HG02973 (cell line): Measurements from ENCODE around the gene CNTRL.
"Not testable (repeated sequence)": the region's sequence is repeated elsewhere in the genome, so short reads cannot be mapped to it uniquely, and the experiment has no call there.

Experiments
- ATAC-seq: cut with Tn5 transposase; IDR thresholded peaks from one replicate; pipeline ENCODE4 v1.9.1; 2021; ENCODE audit warnings: moderate library complexity; ENCODE audit not compliant: unreplicated experiment

The CNTRL gene

DNA sequence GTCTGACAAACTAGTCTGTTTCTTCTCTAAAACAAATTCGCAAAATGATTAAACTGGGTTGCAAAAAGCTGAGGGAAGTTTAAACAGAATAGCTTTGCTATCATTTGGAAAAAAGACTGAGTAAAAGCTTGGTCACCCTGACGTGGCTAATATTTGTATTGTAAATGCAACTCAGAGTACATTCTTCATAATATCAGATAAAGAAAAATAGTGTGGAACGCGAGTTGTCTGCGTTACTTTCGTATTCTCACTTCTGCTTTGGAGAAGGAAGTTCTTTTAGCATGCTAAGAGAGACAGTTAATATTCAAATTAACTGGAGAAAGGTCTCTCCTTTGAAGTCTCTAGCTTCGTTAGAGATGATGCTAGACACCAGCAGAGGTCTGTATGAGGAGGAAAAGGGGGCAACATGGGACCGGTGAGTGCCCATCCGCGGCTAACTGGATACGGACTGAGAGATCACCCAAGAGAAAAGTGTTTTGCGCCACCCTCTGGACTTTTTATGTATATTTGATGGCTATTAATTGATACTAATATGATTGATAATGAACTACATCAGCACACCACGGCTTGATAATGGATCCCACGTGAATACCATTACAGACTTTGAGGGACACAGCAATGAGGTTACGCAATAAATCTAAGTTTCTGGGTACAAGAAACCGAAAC lies 2.9 kb upstream of the CNTRL start:
- peak; percentile 37 for ATAC-seq

DNA sequence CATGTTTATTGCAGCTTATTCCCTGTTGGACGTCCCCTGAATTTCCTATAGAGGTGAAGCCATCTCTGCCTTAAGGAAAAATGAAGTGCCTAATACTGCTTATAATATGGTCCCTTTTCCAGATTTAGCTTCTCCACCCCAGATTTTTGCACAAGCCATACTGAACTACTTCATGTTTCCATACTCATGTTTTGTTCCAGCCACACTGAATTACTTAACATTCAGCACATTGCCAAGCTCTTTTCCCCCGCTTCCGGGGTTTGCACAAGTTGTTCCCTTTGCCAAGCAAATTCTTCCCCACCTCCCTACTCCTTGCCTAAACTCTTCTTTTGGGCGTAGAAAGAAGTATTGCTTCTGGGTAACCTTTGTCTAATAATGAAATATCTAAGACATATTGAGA lies 1.7 kb upstream of the CNTRL start:
- no peak for ATAC-seq

DNA sequence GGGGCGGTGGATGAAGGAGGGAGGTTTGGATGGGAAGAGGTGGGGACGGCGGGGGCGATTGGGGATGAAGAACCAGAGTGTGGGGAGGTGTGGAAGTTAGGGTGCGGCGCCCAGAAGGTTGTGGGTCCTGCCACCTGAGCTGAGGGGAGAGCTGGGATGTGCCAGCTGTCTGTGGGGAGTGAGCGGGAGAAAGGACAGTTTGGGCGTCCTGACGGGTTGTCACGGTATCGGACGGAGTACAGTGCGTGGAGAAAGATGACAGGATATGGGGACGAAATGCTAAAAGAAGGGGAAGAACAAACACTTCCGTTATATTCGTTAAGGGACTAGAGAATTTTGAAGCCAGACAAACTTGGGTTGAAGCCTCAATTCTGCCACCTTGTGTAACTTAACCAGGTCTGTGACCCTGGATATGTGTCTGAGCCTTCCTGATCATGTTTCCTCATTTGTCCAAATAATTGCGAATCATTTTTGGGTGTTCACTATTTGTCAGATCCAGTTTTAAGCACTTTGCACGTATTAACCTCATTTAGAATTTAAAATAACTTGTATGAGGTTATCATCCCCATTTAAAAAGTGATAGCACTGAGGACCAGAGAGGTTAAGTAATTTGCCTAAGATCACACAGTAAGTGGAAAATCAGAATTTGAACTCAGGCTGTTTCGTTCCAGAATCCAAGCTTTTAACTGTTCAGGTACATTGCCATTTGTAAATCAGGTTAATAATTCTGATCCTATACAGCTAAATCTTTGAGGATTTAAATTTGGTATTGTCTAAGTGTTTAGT lies 689 bp downstream of the CNTRL start:
- peak; percentile 6 for ATAC-seq

- no peak for ATAC-seq
These were observed 7.3 kb downstream of the CNTRL start for GRCh38 chr9:121082075-121082474.

DNA sequence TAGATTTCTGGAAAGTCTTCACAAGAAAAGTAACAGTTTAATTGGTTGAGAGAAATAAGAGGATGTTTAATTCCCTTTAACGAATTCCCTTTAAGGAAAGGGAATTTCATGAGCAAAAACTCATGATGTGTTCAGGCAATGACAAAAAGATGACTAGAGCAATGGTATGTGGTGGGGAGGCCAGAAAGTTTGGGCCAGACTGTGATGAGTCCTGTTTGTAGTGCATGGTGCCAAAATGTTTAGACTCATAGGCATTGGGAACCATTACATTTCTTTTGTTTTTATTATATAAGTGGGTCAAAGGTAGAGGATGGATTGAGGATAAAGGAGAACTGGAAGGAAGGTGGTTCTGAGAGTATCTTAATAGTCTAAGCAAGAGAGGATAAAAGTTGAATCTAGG lies 10.9 kb downstream of the CNTRL start:
- ATAC-seq = no peak

DNA sequence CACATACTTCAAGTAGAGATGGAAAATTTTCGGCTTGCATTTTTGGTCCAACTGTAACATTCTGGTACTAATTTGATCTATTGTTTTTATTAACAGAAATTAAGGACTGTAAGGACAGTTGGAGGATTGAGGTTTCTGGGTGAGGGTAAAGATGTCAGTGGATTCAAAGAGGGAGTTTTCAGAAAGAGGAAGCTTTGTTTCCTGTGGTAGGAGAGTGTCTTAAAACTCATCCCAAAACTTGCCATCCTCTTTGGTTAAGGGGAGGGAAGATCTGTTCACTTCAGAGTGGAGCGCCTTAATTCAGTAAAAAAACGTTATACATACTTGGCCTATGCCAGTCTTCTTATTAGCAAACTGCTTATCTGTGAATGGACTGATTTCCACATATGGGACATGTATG lies 13.8 kb downstream of the CNTRL start:
- ATAC-seq = no peak

GRCh38 chr9:121090743-121091142 lies 16.0 kb downstream of the CNTRL start:
- ATAC-seq = not testable (repeated sequence)

- ATAC-seq = no peak
These were observed 20.3 kb downstream of the CNTRL start for GRCh38 chr9:121095057-121095456.

DNA sequence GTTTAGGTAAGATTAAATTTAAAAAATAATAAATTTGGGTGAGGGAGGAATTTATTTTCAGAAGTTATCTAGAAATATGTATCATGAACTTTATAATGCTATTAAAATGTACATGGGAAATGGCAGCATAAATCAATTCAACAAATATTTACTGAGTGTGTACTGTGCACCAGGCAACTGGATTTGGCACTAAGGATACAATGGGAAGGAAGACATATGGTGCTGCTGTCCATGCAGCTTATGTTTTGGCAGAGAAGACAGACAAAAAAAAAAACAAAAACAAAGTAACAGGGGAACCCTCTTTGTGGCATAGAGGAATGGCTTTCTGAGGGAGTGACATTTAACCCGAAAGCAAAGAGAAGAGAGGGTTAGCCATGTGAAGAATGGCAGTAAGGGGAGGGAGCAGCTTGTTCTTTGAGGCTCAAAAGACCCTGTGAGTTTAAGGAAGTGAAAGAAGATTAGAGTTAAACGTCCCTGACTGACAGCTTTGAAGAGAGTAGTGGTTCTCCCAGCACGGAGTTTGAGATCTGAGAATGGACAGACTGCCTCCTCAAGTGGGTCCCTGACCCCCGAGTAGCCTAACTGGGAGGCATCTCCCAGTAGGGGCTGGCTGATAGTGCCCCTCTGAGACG lies 23.9 kb downstream of the CNTRL start:
- no peak for ATAC-seq

DNA sequence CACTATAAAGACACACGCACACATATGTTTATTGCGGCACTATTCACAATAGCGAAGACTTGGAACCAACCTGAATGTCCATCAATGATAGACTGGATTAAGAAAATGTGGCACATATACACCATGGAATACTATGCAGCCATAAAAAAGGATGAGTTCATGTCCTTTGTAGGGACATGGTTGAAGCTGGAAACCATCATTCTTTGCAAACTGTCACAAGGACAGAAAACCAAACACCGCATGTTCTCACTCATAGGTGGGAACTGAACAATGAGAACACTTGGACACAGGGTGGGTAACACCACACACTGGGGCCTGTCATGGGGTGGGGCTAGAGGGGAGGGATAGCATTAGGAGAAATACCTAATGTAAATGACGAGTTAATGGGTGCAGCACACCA lies 29.3 kb downstream of the CNTRL start:
- ATAC-seq = not testable (repeated sequence)

- no peak for ATAC-seq
These were observed 30.8 kb downstream of the CNTRL start for GRCh38 chr9:121105531-121105930.

DNA sequence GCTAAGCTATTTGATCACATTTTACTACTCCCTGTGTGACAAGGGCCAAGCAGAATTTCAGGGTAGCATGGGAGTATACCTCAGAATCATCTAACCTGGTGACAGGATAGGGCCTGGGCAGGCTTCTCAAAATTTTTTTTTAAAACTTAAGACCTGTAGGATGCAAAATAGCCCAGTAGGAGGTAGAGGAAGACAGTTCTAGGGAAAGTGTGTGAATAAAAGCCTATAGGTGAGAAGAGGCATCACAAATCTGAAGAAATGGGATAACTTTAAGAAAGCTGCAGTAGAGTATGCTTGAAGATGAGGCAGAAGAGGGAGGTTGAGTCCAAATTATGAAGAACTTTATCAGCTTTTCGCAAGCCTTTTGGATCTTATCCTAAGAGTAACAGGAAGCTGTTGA lies 32.3 kb downstream of the CNTRL start:
- no peak for ATAC-seq

DNA sequence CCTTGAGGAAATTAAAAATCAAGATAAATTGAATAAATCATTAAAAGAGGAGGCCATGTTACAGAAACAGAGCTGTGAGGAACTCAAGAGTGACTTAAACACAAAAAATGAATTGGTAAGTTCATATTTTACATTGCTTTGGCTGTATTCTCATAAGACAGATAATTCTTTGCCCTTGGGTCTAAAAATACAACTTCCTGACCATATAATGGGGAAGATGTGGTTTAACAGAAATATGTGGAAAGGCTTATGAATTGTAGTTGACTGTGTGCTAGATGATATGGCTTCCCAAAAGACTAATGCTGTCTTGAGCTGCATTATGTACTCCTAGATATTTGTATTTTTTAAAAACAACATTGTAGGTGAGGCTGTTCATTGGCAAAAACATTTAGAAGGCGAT lies 33.1 kb downstream of the CNTRL start:
- ATAC-seq = no peak

DNA sequence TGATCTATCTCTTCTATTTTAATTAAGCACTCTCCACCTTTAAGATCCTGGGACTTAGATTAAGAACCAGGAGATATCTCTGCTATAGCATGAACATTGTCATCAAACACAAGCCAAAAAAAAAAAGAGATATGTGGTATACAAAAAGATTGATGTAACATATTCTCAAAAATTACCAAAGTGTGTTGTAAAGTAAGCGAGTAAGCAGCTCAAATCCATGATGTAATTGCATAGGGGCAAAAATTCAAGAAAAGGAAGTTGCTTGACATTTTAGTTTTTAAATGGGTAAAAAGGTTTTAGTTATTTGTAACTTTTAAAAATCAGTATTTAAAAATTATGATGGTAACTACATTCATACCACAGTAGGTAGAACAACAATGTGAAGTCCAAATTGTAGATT lies 40.7 kb downstream of the CNTRL start:
- ATAC-seq = no peak

GRCh38 chr9:121118266-121118665 lies 43.5 kb downstream of the CNTRL start:
- ATAC-seq = no peak

DNA sequence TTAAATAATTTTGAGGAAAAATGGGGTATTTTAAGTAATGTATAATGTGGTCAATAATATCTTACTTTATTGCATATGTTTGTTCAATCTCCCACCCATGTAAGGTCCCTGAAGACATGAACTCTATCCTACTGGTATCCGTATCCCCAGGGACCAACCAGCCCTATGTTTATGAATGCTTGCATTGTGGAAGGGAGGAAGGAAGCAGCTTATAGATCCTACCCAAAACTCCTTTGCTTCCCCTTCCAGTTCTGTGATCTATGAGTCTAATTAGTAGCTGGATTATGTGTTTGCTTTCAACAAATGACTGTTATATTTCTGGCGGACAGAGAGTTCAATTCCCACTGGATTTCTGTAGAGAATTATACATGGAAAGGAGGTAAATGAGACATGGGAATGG lies 45.6 kb downstream of the CNTRL start:
- no peak for ATAC-seq

DNA sequence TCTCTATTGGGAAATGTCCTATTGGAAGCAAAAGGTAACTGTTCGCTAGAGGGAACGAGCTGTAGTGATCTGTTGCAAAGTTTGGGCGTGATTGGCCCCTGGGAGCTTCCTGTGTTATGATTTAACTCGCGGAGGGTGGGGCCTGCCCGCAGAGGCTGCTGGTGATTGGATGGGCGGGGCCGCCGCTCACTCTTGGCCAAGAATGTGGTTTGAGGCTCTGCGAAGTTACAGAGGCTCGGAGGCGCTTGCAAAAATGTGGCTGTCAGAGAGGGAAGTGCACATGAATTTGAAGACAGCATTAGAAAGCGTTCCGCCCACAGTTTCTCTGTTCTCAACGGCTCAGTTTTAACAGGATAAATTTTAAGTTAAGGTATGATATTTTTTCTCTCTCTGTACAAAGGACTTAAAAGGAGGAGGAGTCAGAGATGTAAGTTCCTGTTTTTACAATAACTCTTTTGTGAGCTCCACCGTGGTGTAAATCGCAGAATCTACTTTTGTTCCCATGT lies 46.9 kb downstream of the CNTRL start:
- peak; percentile 97 for ATAC-seq

GRCh38 chr9:121122246-121123032 lies 47.7 kb downstream of the CNTRL start:
- no peak for ATAC-seq

DNA sequence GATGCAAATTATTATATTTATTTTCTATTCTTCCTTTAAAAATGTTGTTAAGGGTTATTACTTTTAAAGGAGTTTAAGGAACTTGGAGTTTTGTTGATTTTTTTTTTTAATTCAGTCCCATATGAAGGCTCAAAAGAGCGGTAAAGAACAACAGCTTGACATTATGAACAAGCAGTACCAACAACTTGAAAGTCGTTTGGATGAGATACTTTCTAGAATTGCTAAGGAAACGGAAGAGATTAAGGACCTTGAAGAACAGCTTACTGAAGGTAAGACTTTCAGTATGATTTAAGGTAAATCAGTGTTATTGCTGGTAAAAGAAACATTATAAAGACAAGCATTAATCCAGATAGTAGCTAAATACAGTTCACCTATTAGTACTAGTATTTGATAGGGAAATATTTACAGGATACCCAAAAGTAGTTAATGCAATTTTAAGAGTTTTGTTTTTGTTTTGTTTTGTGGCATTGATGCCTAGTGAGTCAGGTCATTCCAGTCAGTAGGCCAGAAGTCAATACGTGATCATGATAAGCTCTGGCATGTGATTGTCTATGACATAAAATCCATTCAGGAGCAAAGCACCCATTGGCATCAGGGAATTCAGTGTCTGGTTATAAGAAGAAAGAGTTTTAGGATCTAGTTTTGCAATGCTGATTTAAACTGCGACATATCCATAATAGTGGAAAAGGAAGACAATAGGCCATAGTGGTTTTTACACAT lies 49.2 kb downstream of the CNTRL start:
- ATAC-seq = no peak

DNA sequence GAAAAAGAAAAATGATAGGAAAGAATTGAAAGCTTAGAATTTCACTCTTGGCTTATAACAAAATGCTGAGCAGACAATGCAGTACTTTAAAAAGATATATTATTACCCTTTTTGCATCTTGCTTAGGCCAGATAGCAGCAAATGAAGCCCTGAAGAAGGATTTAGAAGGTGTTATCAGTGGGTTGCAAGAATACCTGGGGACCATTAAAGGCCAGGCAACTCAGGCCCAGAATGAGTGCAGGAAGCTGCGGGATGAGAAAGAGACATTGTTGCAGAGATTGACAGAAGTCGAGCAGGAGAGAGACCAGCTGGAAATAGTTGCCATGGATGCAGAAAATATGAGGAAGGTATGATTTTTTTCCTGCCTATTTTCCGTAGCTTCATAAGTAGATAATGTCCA lies 50.8 kb downstream of the CNTRL start:
- ATAC-seq = no peak

DNA sequence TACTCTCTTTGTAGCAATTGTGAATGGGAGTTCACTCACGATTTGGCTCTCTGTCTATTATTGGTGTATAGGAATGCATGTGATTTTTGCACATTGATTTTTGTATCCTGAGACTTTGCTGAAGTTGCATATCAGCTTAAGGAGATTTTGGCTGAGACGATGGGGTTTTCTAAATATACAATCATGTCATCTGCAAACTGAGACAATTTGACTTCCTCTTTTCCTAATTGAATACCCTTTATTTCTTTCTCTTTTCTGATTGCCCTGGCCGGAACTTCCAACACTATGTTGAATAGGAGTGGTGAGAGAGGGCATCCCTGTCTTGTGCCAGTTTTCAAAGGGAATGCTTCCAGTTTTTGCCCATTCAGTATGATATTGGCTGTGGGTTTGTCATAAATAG lies 54.6 kb downstream of the CNTRL start:
- ATAC-seq = not testable (repeated sequence)
